Small intestine (tissue), 7 donors: ENCODE results near the gene BTG2. TPM values are rescaled to one million over a fixed set of nuclear protein-coding genes. Genes with fewer than 3 reads are reported as not detected.
A peak's percentile ranks its signal among the peaks of the same experiment; 100 is the strongest.

Experiments used
- DNase-seq, 2 donors: peaks; one replicate each; pipeline versions ENCODE4 v3.0.0 to v3.0.0-alpha.2; 2013
- FAIRE-seq: peaks from 2 replicates; lab custom pipeline; 2012; peaks lifted over from hg19 to GRCh38; lab: Jason Lieb, UNC
- H3K27ac ChIP-seq, 3 donors: one replicate each; pipeline ENCODE4 v1.5.1; 2013; ENCODE audit warnings: low read length in 2 of 3, mild to moderate bottlenecking in 2 of 3, control low read depth in 1 of 3, inconsistent platforms in 1 of 3, low read depth in 1 of 3, moderate library complexity in 1 of 3
- H3K27me3 ChIP-seq, 3 donors: one replicate each; pipeline ENCODE4 v1.6.1; 2013; ENCODE audit warnings: low read length in 3 of 3, inconsistent platforms in 1 of 3; ENCODE audit not compliant: control insufficient read depth in 3 of 3, insufficient read depth in 3 of 3
- H3K36me3 ChIP-seq, 3 donors: one replicate each; pipeline ENCODE4 v1.6.1; 2013; ENCODE audit warnings: low read length in 3 of 3, inconsistent platforms in 1 of 3, low read depth in 1 of 3, mild to moderate bottlenecking in 1 of 3, moderate library complexity in 1 of 3; ENCODE audit not compliant: control insufficient read depth in 3 of 3, insufficient read depth in 2 of 3
- H3K4me1 ChIP-seq, 3 donors: one replicate each; pipeline ENCODE4 v1.6.1; 2013; ENCODE audit warnings: low read length in 2 of 3, inconsistent platforms in 1 of 3, low read depth in 1 of 3, mild to moderate bottlenecking in 1 of 3, moderate library complexity in 1 of 3; ENCODE audit not compliant: control insufficient read depth in 3 of 3, insufficient read depth in 2 of 3
- H3K4me3 ChIP-seq, 3 donors: one replicate each; pipeline ENCODE4 v1.5.1; 2013; ENCODE audit warnings: low read length in 3 of 3, control low read depth in 1 of 3, inconsistent platforms in 1 of 3, low read depth in 1 of 3, mild to moderate bottlenecking in 1 of 3, moderate library complexity in 1 of 3
- H3K9me3 ChIP-seq, 2 donors: one replicate each; pipeline ENCODE4 v1.6.1; 2013; ENCODE audit warnings: low read depth in 1 of 2, low read length in 1 of 2; ENCODE audit not compliant: control insufficient read depth in 2 of 2, insufficient read depth in 1 of 2
- WGBS, 3 donors: extraction: QIAGEN DNeasy Blood & Tissue Kit; methylation state at CpG; one replicate each; pipeline ENCODE4 v1.1.7; 2013; 5-methylcytosine and 5-hydroxymethylcytosine counted together
- polyA plus RNA-seq, 4 donors: library from polyadenylated mRNA; stranded (reverse) in 3 of 4; unstranded in 1 of 4; fragments of 200-250 nt in 3 of 4; fragments of 120-200 nt in 1 of 4; gene quantifications; one replicate each; pipeline versions ENCODE4 v1.2.1 to v1.2.3, GENCODE V29; 2013
- donor health status: healthy with polysubstance abuse.
- donor health status: control.
- donor health status: control.
- donor health status: Bipolar disorder and iron deficiency.
- donor health status: healthy.

BTG2 gene
- polyA plus RNA-seq, 4 donors: 15.9 to 193 (median 62.2) TPM

GRCh38 chr1:203267912-203268311, 37.4 kb upstream of the BTG2 start:
- Histone ChIP-seq H3K27ac (peak overlapping the region in 1 of 3 donors; percentile 86), H3K36me3 (no peaks in the 10 kb centered on the region), H3K4me1 (peaks cover 0 to 22% (median 0%) of the 10 kb centered on the region in 3 donors), H3K4me3 (peak overlapping the region in 2 of 3 donors; percentile 42 to 77), H3K27me3 (peaks cover 0 to 2% (median 0%) of the 10 kb centered on the region in 3 donors), H3K9me3 (no peaks in the 10 kb centered on the region)
- WGBS, 3 donors: 58 to 67% (median 65%) methylated on average over 15 of the region's 15 CpGs
- DNase-seq (no peak), FAIRE-seq (no peak)

GRCh38 chr1:203268901-203269653, 36.2 kb upstream of the BTG2 start:
- FAIRE-seq (no peak), DNase-seq (peak; percentile 73 to 81)
- Histone ChIP-seq H3K4me1 (peaks cover 0 to 31% (median 4%) of the 10 kb centered on the region in 3 donors), H3K27me3 (peaks cover 0 to 2% (median 0%) of the 10 kb centered on the region in 3 donors), H3K9me3 (no peaks in the 10 kb centered on the region), H3K27ac (no peak overlapping the region), H3K36me3 (no peaks in the 10 kb centered on the region), H3K4me3 (no peak overlapping the region)
- 19 to 31% (median 27%) methylated on average over 5 of the region's 5 CpGs for WGBS, 3 donors

DNA sequence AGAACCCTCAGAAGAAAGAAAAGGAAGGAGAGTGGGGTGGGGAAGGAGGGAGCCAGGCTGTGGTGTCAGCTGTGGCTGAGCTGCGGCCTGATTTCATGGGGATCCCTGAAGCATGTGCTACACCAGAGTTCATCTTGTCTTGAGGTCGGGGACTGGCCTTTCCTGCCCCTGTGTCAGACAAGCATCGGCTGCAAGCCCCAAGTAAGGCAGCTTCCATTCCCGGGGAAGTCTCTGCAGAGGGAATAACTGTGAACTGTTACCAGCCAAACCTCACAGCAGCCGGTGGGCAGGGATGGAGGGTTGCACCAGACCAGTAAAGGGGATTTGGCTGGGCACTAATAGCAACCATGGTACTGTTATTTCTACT, 35.7 kb upstream of the BTG2 start:
- Histone ChIP-seq H3K27me3 (peaks cover 0 to 2% (median 0%) of the 10 kb centered on the region in 3 donors), H3K27ac (no peak overlapping the region), H3K4me3 (no peak overlapping the region), H3K36me3 (no peaks in the 10 kb centered on the region), H3K9me3 (no peaks in the 10 kb centered on the region), H3K4me1 (peaks cover 0 to 36% (median 4%) of the 10 kb centered on the region in 3 donors)
- FAIRE-seq (no peak), DNase-seq (no peak)
- WGBS, 3 donors: 75 to 80% (median 79%) methylated on average over 5 of the region's 5 CpGs

DNA sequence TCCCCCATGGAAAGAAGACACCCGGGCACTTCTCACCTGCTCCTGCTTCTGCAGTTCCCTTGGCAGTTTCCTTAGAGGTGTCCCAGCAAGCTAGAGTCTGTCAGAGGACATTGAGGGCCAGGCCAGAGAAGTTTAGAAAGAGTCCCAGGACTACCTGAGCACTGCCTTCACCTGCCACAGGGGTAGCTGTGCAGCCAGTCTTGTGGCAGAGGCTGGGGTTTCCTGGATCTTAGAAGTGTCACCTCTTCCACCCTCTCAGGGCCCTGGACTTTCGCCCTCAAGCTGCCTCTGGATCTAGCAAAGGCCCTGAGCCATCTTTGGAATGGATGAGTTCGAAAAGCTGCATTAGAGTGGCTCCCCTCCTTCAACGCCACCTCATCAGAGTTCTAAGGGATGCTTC, 34.9 kb upstream of the BTG2 start:
- Histone ChIP-seq H3K4me1 (peaks cover 0 to 42% (median 4%) of the 10 kb centered on the region in 3 donors), H3K36me3 (no peaks in the 10 kb centered on the region), H3K4me3 (no peak overlapping the region), H3K27me3 (no peaks in the 10 kb centered on the region), H3K9me3 (no peaks in the 10 kb centered on the region), H3K27ac (no peak overlapping the region)
- FAIRE-seq (no peak), DNase-seq (no peak)
- WGBS, 3 donors: 74 to 83% (median 75%) methylated on average over 4 of the region's 4 CpGs

GRCh38 chr1:203271018-203271743, 34.1 kb upstream of the BTG2 start:
- H3K4me3 ChIP-seq: no peak overlapping the region
- H3K36me3 ChIP-seq: no peaks in the 10 kb centered on the region
- no peaks in the 10 kb centered on the region for H3K27me3 ChIP-seq
- no peaks in the 10 kb centered on the region for H3K9me3 ChIP-seq
- no peak overlapping the region for H3K27ac ChIP-seq
- DNase-seq (peak; percentile 83 to 85), FAIRE-seq (no peak)
- peaks cover 0 to 42% (median 4%) of the 10 kb centered on the region in 3 donors for H3K4me1 ChIP-seq
- 20 to 40% (median 25%) methylated on average over 8 of the region's 8 CpGs for WGBS, 3 donors

DNA sequence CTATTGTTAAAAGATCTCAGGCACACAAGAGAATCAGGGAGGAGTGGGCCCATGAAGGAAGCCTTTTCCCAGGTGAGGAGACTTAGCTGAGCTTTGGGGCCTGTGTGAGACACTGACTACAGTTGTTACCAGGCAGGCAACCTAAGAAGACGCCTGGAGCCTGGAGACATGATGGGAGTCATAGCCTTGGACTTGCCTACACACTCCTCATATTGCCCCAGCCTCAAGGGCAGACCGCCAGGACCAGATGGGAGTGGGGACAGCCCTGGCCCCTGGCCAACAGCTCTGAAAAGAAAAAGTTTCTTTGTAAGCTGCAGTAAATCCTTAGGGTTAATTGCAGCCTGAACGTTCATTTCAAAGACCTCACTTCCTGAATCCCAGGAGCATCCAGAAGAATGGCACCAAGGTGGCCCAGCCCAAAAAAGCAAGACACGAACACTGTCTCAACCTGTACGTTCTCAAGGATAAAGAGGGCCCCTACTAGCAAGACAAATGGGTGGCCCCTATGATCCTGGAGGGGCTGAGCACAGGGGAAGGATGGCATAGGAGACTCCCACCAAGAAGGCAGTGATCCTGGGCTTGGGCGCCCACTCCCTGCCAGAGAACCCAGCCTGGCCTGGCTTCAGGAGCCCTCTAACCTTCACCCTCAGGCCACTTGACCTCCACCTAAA, 33.2 kb upstream of the BTG2 start:
- H3K36me3 ChIP-seq: no peaks in the 10 kb centered on the region
- H3K4me3 ChIP-seq: no peak overlapping the region
- FAIRE-seq (no peak), DNase-seq (peak in 1 of 2 donors; percentile 36)
- peaks cover 0 to 44% (median 4%) of the 10 kb centered on the region in 3 donors for H3K4me1 ChIP-seq
- WGBS, 3 donors: 28 to 60% (median 50%) methylated on average over 6 of the region's 6 CpGs
- no peak overlapping the region for H3K27ac ChIP-seq
- H3K27me3 ChIP-seq: no peaks in the 10 kb centered on the region
- no peaks in the 10 kb centered on the region for H3K9me3 ChIP-seq

DNA sequence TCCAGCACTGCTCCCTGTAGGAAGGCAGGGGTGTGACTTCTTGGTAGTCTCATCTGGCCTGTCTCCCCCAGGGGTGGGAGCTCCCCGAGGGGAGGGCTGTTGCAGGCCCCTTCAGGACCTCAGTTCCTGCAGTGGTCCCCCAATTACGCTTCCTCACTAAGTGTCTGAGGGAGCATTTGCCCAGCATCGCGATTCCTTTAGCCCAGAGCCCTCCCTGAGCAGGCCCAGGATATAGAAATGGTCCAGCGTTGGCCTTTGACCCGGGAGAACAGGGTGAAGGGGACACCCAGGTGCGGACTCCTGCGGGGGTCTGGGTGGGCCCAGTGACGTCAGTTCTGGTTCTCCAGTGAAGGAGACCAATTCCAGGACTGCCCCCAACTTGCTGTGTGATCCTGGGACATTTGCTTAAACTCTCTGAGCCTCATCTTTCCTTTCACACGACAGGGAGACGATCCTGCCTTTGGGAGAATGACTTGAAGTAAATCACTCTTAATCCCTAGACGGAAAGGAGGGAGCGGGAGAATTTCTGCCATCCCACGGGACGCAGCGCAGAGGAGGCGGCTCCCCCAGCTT, 32.6 kb upstream of the BTG2 start:
- FAIRE-seq (no peak), DNase-seq (no peak)
- Histone ChIP-seq H3K27ac (peak overlapping the region in 1 of 3 donors; percentile 81), H3K36me3 (no peaks in the 10 kb centered on the region), H3K4me3 (no peak overlapping the region), H3K4me1 (peaks cover 0 to 43% (median 4%) of the 10 kb centered on the region in 3 donors), H3K9me3 (no peaks in the 10 kb centered on the region), H3K27me3 (no peaks in the 10 kb centered on the region)
- WGBS, 3 donors: 19 to 27% (median 21%) methylated on average over 17 of the region's 17 CpGs
